ENCODE measurements around the gene SLPI.

The SLPI gene

GRCh38 chr20:45254383-45255262, at the start of gene SLPI:
SLPI (minus strand) TSS chr20:45254564; CDS start chr20:45254543, 21 bp downstream.
- peak; percentile 51 for DNase-seq

DNA sequence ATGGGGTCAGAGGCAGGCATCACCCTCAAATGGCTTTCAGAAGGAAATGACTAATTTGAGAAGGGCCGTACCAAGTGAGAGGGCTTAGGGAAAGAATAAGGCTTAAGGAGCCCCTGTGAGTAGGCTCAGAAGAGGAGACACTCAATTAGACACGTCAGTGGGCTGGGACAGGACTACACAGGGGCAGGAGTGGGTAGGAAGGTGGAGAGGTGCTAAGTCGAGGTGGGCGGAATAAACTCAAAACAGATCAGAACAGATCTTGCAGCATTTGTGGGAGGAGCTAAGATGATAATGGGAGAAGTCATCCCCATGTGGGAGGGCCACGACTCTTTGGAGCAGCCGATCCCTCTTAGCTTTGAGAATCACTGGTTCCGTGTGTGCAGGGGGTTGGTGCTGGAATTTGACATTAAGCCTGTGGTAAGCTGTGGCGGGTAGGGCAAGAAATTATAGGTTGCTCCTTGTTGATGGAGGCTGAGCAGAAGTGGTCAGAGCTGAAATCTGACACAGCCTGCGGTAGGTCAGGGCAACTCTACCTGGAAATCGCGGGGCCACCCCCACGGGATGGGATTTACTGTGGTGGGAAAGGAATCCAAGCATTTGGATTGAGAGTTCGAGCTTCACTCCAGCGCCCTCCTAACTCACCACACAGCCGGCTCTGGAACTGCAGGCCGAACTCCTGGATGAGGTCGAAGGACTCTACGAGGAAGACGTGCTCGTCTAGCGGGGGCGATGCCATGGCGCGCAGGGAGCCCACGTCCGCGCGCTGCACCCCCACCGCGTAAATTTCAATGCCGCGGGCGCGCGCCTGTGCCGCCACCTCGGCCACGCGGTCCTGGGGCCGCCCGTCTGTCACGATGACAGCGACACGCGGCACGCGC, 49.5 kb upstream of the SLPI start:
- peak; percentile 60 for DNase-seq

DNA sequence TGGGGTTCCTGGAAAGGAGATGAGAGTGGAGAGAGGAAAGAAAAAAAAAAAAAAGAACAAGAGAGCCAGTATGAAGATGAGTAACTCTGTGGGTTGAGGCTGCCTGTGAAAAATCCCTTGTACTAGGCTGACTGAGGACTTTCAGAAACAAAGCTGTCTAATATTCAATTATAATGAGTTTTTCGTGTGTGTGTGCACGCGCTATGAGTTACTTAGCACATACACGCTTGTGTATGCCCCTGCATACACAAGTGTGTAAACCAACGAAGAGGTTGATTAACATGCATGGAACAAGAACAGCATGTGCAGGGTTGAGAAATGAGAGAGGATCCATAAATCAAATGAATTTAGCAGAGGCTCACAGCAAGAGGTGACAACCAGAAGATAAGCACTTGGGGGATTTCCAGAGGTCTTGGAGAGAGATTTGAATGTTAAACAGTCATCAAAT, 47.5 kb upstream of the SLPI start:
- DNase-seq = peak; percentile 64

GRCh38 chr20:45300961-45301360, 46.6 kb upstream of the SLPI start:
- DNase-seq = peak; percentile 72

GRCh38 chr20:45299786-45300185, 45.4 kb upstream of the SLPI start:
- DNase-seq = no peak

DNA sequence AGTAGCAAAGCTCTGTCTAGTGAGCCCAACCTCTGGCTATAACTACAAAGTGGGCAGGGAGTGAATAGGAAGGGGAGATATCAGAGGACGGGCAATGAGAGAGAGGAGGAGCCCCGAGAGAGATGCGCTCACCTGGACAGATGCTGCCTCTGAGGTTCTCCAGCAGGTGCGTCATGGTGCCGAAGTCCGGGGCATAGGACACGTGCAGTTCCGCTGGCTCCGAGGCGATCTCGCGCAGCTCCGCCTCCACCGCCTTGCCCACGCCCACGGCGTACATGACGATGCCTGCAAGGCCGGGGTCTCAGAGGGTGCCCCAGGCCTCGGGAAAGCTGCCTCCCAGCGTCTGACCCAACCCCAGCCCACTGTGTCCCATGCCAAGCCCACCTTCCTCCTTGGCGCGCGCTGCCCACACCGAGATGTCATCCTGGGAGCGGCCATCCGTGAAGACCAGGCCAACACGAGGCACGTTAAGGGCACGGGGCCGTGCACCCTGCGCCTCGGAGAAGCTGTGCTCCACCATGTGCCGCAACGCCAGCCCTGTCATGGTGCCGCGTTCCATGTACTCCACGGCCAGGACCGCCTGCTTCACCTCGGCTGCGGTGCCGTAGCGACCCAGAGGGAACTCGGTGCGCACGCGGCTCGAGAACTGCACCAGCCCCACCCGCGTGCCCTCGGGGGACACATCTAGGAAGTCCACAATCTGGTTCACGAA, 43.6 kb upstream of the SLPI start:
- no peak for DNase-seq

- no peak for DNase-seq
Measured at GRCh38 chr20:45294659-45295058, 40.3 kb upstream of the SLPI start.

- no peak for DNase-seq
Measured at GRCh38 chr20:45294003-45294368, 39.6 kb upstream of the SLPI start.

DNA sequence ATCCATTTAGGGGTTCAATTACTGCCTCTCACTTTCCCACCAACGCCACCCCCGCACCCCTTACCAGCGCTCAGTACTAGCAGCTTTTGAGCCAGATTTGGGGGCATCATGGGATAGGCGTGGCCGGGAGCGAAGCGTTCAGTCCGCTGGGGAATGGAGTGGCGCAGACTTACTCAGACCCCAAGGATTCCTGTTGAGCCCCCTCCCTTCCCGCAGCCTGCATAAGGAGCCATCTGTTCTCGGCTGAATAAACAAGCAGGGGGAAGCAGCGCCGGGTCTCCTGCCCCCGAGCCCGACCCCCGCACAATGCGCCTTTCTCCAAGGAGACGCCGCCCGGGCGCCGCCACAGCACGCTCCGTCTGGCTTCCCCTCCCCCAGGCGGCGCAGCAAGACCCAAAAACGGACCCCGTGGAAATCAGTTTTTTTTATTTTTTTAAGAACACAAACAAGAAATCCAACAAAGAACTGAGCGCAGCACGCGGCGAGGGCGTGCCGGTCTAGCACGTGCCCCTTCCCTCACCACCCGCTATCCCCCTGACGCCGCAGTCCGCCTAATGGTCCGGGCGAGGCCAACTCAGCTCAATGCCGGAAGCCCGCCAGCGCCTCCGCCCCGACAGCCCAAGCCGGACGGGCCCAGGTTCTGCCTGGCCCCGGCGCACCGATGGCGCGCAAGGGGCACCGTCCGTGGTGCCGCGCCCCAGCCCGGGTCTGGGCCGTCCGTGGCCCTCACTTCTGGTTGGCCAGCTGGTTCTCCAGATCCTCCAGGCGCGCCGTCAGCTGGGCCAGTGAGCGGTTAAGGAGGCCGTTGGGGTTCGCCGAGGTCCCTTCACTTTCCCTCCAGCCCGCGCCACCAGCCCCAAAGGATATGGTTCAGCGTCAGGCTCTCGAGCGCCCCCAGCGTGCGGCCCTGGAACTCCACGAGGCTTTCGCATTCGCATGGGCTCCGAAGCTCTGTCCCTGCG, 39.0 kb upstream of the SLPI start:
- DNase-seq = peak; percentile 85

DNA sequence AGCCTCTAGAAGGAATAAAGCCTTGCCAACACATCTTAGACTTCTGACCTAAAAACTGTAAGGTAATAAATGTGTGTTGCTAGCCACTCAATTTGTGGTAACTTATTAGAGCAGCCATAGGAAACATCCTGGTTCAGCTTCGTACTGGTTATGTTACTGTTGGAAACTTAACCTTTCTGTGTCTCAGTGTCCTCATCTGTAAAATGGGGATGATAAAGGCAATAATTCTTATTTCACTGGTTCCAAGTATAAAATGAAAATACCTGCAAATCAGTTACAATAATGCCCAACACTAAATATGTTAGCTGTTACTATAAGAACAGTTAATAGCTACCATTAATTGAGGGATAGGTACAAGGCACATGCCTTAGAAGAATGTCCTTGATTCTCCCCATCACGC, 38.0 kb upstream of the SLPI start:
- DNase-seq = no peak

DNA sequence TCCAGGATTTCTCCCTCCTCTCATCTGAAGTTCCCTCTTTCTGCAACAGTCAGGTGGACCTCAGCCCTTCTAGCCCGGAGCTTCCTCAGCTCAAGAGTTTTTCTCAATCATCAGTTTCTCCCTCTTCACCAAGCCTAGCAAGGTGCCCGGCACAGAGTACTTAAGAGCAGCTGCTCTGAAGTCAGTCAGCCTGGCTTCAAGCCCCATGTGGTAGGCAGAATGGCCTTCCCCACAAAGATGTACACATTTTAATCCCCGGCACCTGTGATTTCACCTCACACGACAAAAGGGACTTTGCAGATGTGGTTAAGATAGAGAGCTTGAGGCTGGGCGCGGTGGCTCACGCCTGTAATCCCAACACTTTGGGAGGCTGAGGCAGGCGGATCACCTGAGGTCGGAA, 37.2 kb upstream of the SLPI start:
- no peak for DNase-seq

DNA sequence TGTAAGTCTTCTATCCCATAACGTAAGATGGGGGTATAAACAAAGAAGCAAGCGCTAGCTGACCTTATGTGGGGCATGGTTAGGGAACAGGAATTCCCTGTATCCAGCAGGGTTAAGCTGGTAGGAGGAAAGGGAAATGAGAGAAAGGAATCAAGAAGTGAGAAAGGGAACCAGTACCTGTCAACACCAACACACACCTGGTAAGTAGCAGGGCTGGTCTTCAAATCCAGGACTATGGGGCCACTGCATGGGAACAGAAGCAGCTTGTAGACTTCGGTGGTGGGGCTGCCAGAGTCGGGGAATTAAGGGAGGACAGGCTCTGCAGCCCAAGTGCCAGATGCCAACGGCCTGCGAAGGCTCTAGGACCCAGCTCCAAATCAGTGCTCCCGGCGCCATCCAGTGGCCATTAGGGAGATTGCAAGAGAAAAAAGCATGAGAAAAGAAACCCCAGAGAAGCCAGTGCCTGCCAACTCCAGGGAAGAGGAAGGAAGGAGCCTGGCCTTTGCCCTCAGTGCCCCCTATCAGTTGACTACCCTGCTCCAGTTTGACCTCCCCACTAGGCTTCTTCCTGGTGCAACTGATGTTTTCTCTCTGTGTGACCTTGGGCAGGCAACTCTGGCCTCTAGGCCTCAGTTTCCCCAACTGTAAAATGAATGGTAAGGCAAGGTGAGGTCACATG, 36.5 kb upstream of the SLPI start:
- DNase-seq = peak; percentile 80

- no peak for DNase-seq
Measured at GRCh38 chr20:45289942-45290676, 35.7 kb upstream of the SLPI start.

DNA sequence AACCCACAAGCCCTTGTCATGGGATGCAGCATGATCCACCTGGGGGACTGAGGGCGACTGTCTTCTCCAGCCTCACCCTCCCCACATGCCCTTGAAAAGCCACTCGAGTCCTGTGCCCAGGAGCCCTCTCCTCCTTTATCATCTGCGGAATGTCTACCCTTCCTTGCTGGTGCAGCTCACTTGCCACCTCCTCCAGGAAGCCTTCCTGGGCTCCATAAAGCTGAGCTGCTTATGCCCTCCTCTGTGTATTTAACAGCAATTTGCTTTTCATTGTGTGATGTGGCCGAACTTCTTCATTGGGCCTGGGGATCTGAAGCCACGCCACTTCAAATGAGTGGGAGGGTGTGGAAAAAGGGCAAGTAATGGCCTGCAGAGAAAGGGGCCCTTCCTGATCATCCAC, 34.5 kb upstream of the SLPI start:
- no peak for DNase-seq

- DNase-seq = no peak
Measured at GRCh38 chr20:45288376-45288775, 34.0 kb upstream of the SLPI start.

GRCh38 chr20:45283551-45284057, 29.2 kb upstream of the SLPI start:
- no peak for DNase-seq

DNA sequence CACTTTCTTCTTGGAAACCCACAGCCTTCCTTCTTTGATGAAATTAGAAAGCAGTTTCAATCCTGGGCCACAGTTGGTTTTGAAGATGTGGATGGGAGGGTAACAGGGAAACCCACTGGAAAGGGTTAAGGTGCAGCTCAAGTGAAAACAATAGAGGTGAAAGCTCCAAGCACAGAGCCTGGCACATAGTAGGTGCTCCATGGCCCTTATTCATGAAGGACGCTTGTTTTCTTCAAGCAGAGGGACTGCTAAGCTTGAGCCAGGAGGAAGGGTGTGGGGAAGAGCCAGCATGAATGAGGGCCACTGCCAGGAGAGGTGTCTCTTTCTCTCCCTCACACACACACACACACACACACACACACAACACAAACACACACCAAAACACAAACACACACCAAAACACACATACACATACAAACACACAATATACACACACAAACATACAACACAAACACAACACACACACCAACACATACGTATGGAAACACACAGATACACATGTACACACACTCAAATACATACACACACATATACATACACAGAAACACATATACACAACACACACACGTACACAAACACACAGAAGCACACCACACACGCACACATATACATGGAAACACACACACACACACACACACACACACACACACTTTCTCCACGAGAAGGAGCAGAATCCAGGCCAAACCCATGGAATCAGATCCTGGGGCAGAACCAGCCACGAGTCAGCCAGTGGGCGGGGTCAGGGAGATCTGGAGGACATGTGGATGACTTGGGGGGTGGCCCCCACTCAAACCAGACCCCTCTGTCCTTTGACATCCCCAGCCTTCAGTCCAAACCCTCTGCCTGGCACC, 28.6 kb upstream of the SLPI start:
- DNase-seq = no peak

- DNase-seq = no peak
Measured at GRCh38 chr20:45279992-45280391, 25.6 kb upstream of the SLPI start.

DNA sequence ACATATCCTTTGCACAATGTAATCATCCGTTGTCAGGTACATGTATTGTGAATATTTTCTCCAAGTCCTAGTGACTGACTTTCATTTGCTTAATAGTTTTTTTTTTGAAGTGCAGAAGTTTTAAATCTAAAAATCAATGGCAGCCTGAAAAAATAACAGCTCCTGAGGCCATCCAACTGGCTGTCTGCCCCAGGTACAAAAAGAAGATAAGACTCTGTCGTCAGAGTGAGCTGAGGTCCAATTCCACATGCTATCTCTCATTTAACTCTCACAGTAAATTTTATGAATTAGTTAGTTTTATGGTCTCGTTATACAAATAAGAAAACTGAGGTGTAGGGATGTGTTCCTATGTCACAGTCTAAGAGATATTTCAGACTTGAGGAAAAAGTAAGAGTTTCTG, 21.0 kb upstream of the SLPI start:
- DNase-seq = no peak

Measured in activated CD4-positive, alpha-beta T cell treated with anti-CD3 and anti-CD28 coated beads, Interleukin-2, amount 50 U/mL, for 16 hours (primary cell).